Activated CD4-positive, alpha-beta T cell treated with anti-CD3 and anti-CD28 coated beads for 24 hours (primary cell): Measurements from ENCODE around the gene STRIP1.

Source experiments
- DNase-seq, 2 donors: peaks; one replicate each; pipeline ENCODE4 v3.0.0-alpha.2; 2020; ENCODE audit warnings: low read depth in 2 of 2

Gene STRIP1

GRCh38 chr1:110049801-110050601 lies 15.6 kb downstream of the STRIP1 start:
- no peak for DNase-seq

- DNase-seq = no peak
Observed at GRCh38 chr1:110050602-110051261, 16.3 kb downstream of the STRIP1 start.

- no peak for DNase-seq
Observed at GRCh38 chr1:110051262-110051648, 16.8 kb downstream of the STRIP1 start.

GRCh38 chr1:110053552-110054428 lies 19.4 kb downstream of the STRIP1 start:
- DNase-seq = peak; percentile 63 to 67

- DNase-seq = no peak
Observed at GRCh38 chr1:110055493-110056284, 21.3 kb downstream of the STRIP1 start.

GRCh38 chr1:110056285-110056683 lies 21.9 kb downstream of the STRIP1 start:
- DNase-seq = no peak

GRCh38 chr1:110056776-110057175 lies 22.4 kb downstream of the STRIP1 start:
- DNase-seq = no peak

- DNase-seq = no peak
Observed at GRCh38 chr1:110057963-110058518, 23.6 kb downstream of the STRIP1 start.

- no peak for DNase-seq
Observed at GRCh38 chr1:110058591-110058990, 24.2 kb downstream of the STRIP1 start.

GRCh38 chr1:110059133-110059863 lies 24.9 kb downstream of the STRIP1 start:
- DNase-seq = no peak

- DNase-seq = peak; percentile 70 to 74
Observed at GRCh38 chr1:110060034-110060661, 25.7 kb downstream of the STRIP1 start.

- DNase-seq = no peak
Observed at GRCh38 chr1:110060662-110061060, 26.2 kb downstream of the STRIP1 start.

GRCh38 chr1:110061341-110061740 lies 26.9 kb downstream of the STRIP1 start:
- DNase-seq = no peak

GRCh38 chr1:110062612-110063011 lies 28.2 kb downstream of the STRIP1 start:
- no peak for DNase-seq

GRCh38 chr1:110063781-110064180 lies 29.4 kb downstream of the STRIP1 start:
- no peak for DNase-seq

- no peak for DNase-seq
Observed at GRCh38 chr1:110064576-110065337, 30.3 kb downstream of the STRIP1 start.

GRCh38 chr1:110065841-110066240 lies 31.4 kb downstream of the STRIP1 start:
- DNase-seq = no peak

- DNase-seq = no peak
Observed at GRCh38 chr1:110067479-110067892, 33.1 kb downstream of the STRIP1 start.
